ENCODE results near the gene RNPC3. TPM values are rescaled to one million over a fixed set of nuclear protein-coding genes. Genes with fewer than 3 reads are reported as not detected.
"Not testable (repeated sequence)": the region's sequence is repeated elsewhere in the genome, so short reads cannot be mapped to it uniquely, and the experiment has no call there.

RNPC3 gene
- total RNA-seq, 6 experiments from 2014 or later, result 7.1 to 9.6 (median 7.7) TPM

- no peaks in the 10 kb centered on the region for H3K27me3 Mint-ChIP-seq (ENCODE audit: insufficient read depth)
- no peak overlapping the region for H3K4me3 Mint-ChIP-seq
- H3K27ac Mint-ChIP-seq, result no peak overlapping the region
- peaks cover 15% of the 10 kb centered on the region for H3K36me3 Mint-ChIP-seq (ENCODE audit: low read depth)
- TF ChIP-seq CTCF (IDR thresholded peaks at IDR 0.05), result no peak
- H3K9me3 Mint-ChIP-seq, result no peaks in the 10 kb centered on the region
- DNase-seq, result no peak
- no peaks in the 10 kb centered on the region for H3K4me1 Mint-ChIP-seq (ENCODE audit: low read depth)
Observed at GRCh38 chr1:103546496-103546895, 21.0 kb downstream of the RNPC3 start.

GRCh38 chr1:103547840-103548239, 22.3 kb downstream of the RNPC3 start:
- DNase-seq, result no peak
- TF ChIP-seq CTCF (IDR thresholded peaks at IDR 0.05), result no peak
- peaks cover 14% of the 10 kb centered on the region for H3K36me3 Mint-ChIP-seq (ENCODE audit: low read depth)

GRCh38 chr1:103560427-103560826, 34.9 kb downstream of the RNPC3 start:
- Mint-ChIP-seq H3K27me3 (ENCODE audit: insufficient read depth) (no peaks in the 10 kb centered on the region), H3K27ac (no peak overlapping the region), H3K36me3 (ENCODE audit: low read depth) (0 out of 2 replicates have a peak, but pooled peaks cover 9% of the 10 kb centered on the region), H3K4me1 (ENCODE audit: low read depth) (peaks cover 5% of the 10 kb centered on the region; the same call in 1 of the 2 replicates), H3K9me3 (no peaks in the 10 kb centered on the region), H3K4me3 (no peak overlapping the region)
- TF ChIP-seq CTCF (IDR thresholded peaks at IDR 0.05), result no peak
- DNase-seq, result no peak

More at GRCh38 chr1:103547840-103548239, 22.3 kb downstream of the RNPC3 start:
- no peaks in the 10 kb centered on the region for H3K4me1 Mint-ChIP-seq (ENCODE audit: low read depth)
- no peaks in the 10 kb centered on the region for H3K9me3 Mint-ChIP-seq
- H3K27me3 Mint-ChIP-seq (ENCODE audit: insufficient read depth), result no peaks in the 10 kb centered on the region
- no peak overlapping the region for H3K27ac Mint-ChIP-seq
- no peak overlapping the region for H3K4me3 Mint-ChIP-seq

GRCh38 chr1:103561124-103561523, 35.6 kb downstream of the RNPC3 start:
- not testable (repeated sequence) for DNase-seq; H3K4me1 Mint-ChIP-seq (ENCODE audit: low read depth); H3K27me3 Mint-ChIP-seq (ENCODE audit: insufficient read depth); H3K27ac Mint-ChIP-seq; H3K4me3 Mint-ChIP-seq; H3K36me3 Mint-ChIP-seq (ENCODE audit: low read depth); H3K9me3 Mint-ChIP-seq

GRCh38 chr1:103561643-103562395, 36.3 kb downstream of the RNPC3 start:
- Mint-ChIP-seq H3K4me1 (ENCODE audit: low read depth) (no peaks in the 10 kb centered on the region), H3K4me3 (no peak overlapping the region), H3K27ac (no peak overlapping the region), H3K27me3 (ENCODE audit: insufficient read depth) (no peaks in the 10 kb centered on the region), H3K9me3 (no peaks in the 10 kb centered on the region), H3K36me3 (ENCODE audit: low read depth) (no peaks in the 10 kb centered on the region)
- no peak for TF ChIP-seq CTCF (IDR thresholded peaks at IDR 0.05)
- no peak for DNase-seq

GRCh38 chr1:103563056-103563455, 37.6 kb downstream of the RNPC3 start:
- TF ChIP-seq CTCF (IDR thresholded peaks at IDR 0.05), result no peak
- no peaks in the 10 kb centered on the region for H3K9me3 Mint-ChIP-seq
- H3K4me3 Mint-ChIP-seq, result no peak overlapping the region
- no peaks in the 10 kb centered on the region for H3K36me3 Mint-ChIP-seq (ENCODE audit: low read depth)
- DNase-seq, result no peak
- no peaks in the 10 kb centered on the region for H3K4me1 Mint-ChIP-seq (ENCODE audit: low read depth)
- no peak overlapping the region for H3K27ac Mint-ChIP-seq
- H3K27me3 Mint-ChIP-seq (ENCODE audit: insufficient read depth), result no peaks in the 10 kb centered on the region

All from HFFc6 (cell line).